OCI-LY7 (cell line): ENCODE data around the gene GNB1. TPM values are rescaled to one million over a fixed set of nuclear protein-coding genes. Genes with fewer than 3 reads are reported as not detected.

Source experiments
- BruUV-seq: library from RNA; stranded (reverse); fragments of 400-500 nt; replicated peaks from 2 replicates; lab custom pipeline; 2021; lab: Mats Ljungman, UMichigan
- CTCF ChIA-PET: fragments of 300-600 bp; sonication (Branson Sonifier 250); formaldehyde crosslinking; loops from one replicate; lab custom pipeline; 2022; ENCODE audit warnings: antibody characterized with exemption; ENCODE audit not compliant: unreplicated experiment; lab: Charles Lee
- POLR2A ChIA-PET: fragments of 300-600 bp; sonication (Branson Sonifier 250); formaldehyde crosslinking; loops from one replicate; lab custom pipeline; 2022; ENCODE audit warnings: antibody characterized with exemption; lab: Charles Lee
- DNase-seq: peaks from one replicate; pipeline ENCODE4 v3.0.0-alpha.2; 2015; ENCODE audit warnings: low spot score
- H2AFZ ChIP-seq: fragments of 200-600 bp; sonication (generic), shearing (Covaris generic); 2 replicates; pipeline ENCODE4 v1.6.1; 2014; ENCODE audit warnings: mild to moderate bottlenecking, antibody characterized with exemption, low read length, moderate library complexity
- H3K27ac ChIP-seq: fragments of 200-600 bp; sonication (generic); 2 replicates; pipeline ENCODE4 v1.5.1; 2014; ENCODE audit warnings: mixed run types, low read depth, mild to moderate bottlenecking, moderate library complexity, low read length, inconsistent platforms; ENCODE audit not compliant: poor library complexity, severe bottlenecking
- H3K36me3 ChIP-seq: fragments of 200-600 bp; sonication (generic); 2 replicates; pipeline ENCODE4 v1.6.1; 2014; ENCODE audit warnings: mild to moderate bottlenecking, antibody characterized with exemption, low read length, moderate library complexity, mixed read lengths; ENCODE audit not compliant: insufficient read depth
- H3K4me1 ChIP-seq: fragments of 200-600 bp; sonication (generic); 2 replicates; pipeline ENCODE4 v1.5.1; 2014; ENCODE audit warnings: mild to moderate bottlenecking, low read length; ENCODE audit not compliant: insufficient read depth, poor library complexity, severe bottlenecking
- H3K4me2 ChIP-seq: fragments of 200-600 bp; sonication (generic); 2 replicates; pipeline ENCODE4 v1.6.1; 2014; ENCODE audit warnings: mild to moderate bottlenecking, low read length
- H3K4me3 ChIP-seq: fragments of 200-600 bp; sonication (generic); 2 replicates; pipeline ENCODE4 v1.5.1; 2014; ENCODE audit warnings: mild to moderate bottlenecking, low read depth, low read length; ENCODE audit not compliant: poor library complexity, severe bottlenecking
- H3K79me2 ChIP-seq: fragments of 200-600 bp; sonication (generic); 2 replicates; pipeline ENCODE4 v1.6.1; 2016; ENCODE audit warnings: low read depth, mild to moderate bottlenecking, low read length, moderate library complexity, mixed read lengths; ENCODE audit not compliant: insufficient read depth
- H3K9me2 ChIP-seq: fragments of 200-600 bp; sonication (generic); 2 replicates; pipeline ENCODE4 v1.6.1; 2016; ENCODE audit warnings: mild to moderate bottlenecking, low read length, mixed read lengths; ENCODE audit not compliant: insufficient read depth
- H3K9me3 ChIP-seq: fragments of 200-600 bp; sonication (generic); 2 replicates; pipeline ENCODE4 v1.6.1; 2014; ENCODE audit warnings: mild to moderate bottlenecking, mixed run types, low read length, mixed read lengths
- H4K20me1 ChIP-seq: fragments of 200-600 bp; sonication (generic); 2 replicates; pipeline ENCODE4 v1.6.1; 2014; ENCODE audit warnings: mild to moderate bottlenecking, antibody characterized with exemption, low read length, moderate library complexity, mixed read lengths; ENCODE audit not compliant: insufficient read depth
- CTCF ChIP-seq: fragments of 200-600 bp; sonication (generic); conservative IDR thresholded peaks from 2 replicates; pipeline ENCODE4 v1.5.1; 2014; ENCODE audit warnings: mild to moderate bottlenecking, antibody characterized with exemption, low read length, moderate library complexity, mixed read lengths
- EZH2phosphoT487 ChIP-seq: fragments of 200-600 bp; sonication (generic); IDR thresholded peaks from 2 replicates; pipeline ENCODE4 v1.6.1; 2018; ENCODE audit warnings: low read depth, borderline replicate concordance, mild to moderate bottlenecking, mixed run types, antibody characterized with exemption, low read length, moderate library complexity, mixed read lengths
- intact Hi-C: fragments of 100-400 bp; cut with micrococcal nuclease; formaldehyde crosslinking; loops from one replicate; pipeline ENCODE4 v1.10.0; 2022; ENCODE audit not compliant: unreplicated experiment
- total RNA-seq, 2 experiments: library from RNA; depleted of rRNA in 1 of 2; stranded (reverse); fragments of >200 nt in 1 of 2; shearing (Covaris generic) in 1 of 2; gene quantifications; 2 replicates each; pipeline ENCODE4 v1.2.3, GENCODE V29; 2014 to 2022

GNB1 gene
- total RNA-seq, 2 experiments from 2014 or later = 101 to 502 TPM

GRCh38 chr1:1773874-1774273, 117.0 kb downstream of the GNB1 start:
- Histone ChIP-seq H3K4me1 (peaks cover 29% of the 10 kb centered on the region), H3K4me2 (no peak overlapping the region), H3K4me3 (no peak overlapping the region), H3K79me2 (peaks cover 92% of the 10 kb centered on the region), H3K36me3 (peaks cover 78% of the 10 kb centered on the region), H3K27ac (no peak overlapping the region), H4K20me1 (peaks cover 12% of the 10 kb centered on the region), H3K9me3 (peaks cover 28% of the 10 kb centered on the region), H2AFZ (no peak overlapping the region), H3K9me2 (no peaks in the 10 kb centered on the region)
- POLR2A ChIA-PET = interaction anchor here (0.6 kb wide), 1 partner anchor 461 kb away, joined by 3 read pairs; no protein-coding TSS in a partner anchor
- no peak for DNase-seq
- CTCF ChIA-PET = no interaction called here
- TF ChIP-seq CTCF (no peak), EZH2phosphoT487 (no peak)
- no TSS peak for BruUV-seq
- intact Hi-C loops = no loop called here

- intact Hi-C loops = no loop called here
- BruUV-seq = no TSS peak
- Histone ChIP-seq H3K79me2 (peaks cover 100% of the 10 kb centered on the region), H3K4me2 (no peak overlapping the region), H3K36me3 (peaks cover 94% of the 10 kb centered on the region), H2AFZ (no peak overlapping the region), H3K27ac (no peak overlapping the region), H3K9me3 (peaks cover 35% of the 10 kb centered on the region), H3K4me1 (peaks cover 18% of the 10 kb centered on the region), H4K20me1 (peaks cover 17% of the 10 kb centered on the region), H3K9me2 (no peaks in the 10 kb centered on the region), H3K4me3 (no peak overlapping the region)
- CTCF ChIA-PET = no interaction called here
- POLR2A ChIA-PET = no interaction called here
- no peak for TF ChIP-seq CTCF
- TF ChIP-seq EZH2phosphoT487 = no peak
- DNase-seq = no peak
Observed at GRCh38 chr1:1771096-1771495, 119.8 kb downstream of the GNB1 start.

DNA sequence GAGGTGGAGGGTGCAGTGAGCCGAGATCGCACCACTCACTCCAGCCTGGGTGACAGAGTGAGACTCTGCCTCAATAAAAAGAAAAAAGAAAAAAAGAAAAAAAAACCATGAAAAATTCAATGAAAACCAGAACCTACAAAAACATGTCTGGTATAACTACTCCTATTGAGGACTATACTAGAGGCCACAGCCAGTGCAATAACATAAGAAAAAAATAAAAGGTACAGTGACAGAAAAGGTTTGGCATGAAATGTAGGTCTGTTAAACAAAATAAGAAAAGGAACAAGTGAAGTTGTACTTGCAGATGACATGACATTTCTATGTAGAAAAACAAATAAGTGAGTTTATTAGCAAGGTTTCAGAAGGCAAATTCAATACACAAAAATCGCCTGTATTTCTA, 120.8 kb downstream of the GNB1 start:
- Histone ChIP-seq H3K9me2 (no peaks in the 10 kb centered on the region), H3K4me3 (no peak overlapping the region), H3K9me3 (peaks cover 35% of the 10 kb centered on the region), H2AFZ (no peak overlapping the region), H3K4me2 (no peak overlapping the region), H3K27ac (no peak overlapping the region), H4K20me1 (peaks cover 12% of the 10 kb centered on the region), H3K36me3 (peaks cover 97% of the 10 kb centered on the region), H3K79me2 (peaks cover 100% of the 10 kb centered on the region), H3K4me1 (peaks cover 8% of the 10 kb centered on the region)
- intact Hi-C loops = no loop called here
- no TSS peak for BruUV-seq
- no peak for DNase-seq
- TF ChIP-seq EZH2phosphoT487 (no peak), CTCF (no peak)
- POLR2A ChIA-PET = no interaction called here
- CTCF ChIA-PET = no interaction called here
